ENCODE data around the gene CARM1.
"Not testable (repeated sequence)": the region's sequence is repeated elsewhere in the genome, so short reads cannot be mapped to it uniquely, and the experiment has no call there.

The CARM1 gene

DNA sequence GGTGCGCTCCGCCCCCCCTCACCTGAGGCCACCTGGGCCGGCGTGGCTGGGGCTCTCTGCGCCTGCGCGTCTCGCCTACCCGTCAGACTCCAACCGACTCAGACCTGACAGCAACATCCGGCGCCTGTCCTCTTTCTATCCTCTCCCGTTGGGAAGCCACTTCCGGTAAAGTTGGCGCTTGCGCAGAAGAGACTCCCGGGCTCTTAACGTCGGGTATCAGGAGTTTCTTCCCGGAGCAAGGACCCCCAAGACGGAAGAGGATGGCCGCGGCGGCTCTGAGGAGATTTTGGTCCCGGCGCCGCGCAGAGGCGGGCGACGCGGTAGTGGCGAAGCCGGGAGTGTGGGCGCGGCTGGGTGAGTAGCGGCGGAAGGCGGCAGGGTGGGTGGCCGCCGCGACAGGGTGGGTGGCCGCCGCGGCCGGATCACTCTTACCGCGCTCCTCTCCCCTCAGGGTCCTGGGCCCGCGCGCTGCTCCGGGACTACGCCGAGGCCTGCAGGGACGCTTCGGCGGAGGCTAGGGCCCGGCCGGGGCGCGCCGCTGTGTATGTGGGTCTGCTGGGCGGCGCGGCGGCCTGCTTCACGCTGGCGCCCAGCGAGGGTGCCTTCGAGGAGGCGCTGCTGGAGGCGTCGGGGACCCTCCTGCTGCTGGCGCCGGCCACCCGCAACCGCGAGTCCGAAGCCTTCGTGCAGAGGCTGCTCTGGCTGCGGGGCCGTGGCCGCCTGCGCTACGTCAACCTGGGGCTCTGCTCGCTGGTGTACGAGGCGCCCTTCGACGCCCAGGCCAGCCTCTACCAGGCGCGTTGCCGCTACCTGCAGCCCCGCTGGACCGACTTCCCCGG, 57.4 kb downstream of the CARM1 start, which contains the start of the genes TIMM29 and YIPF2:
TSS of gene TIMM29 (plus strand) at position 249 of the 839 bp plus-strand sequence. CDS start at position 261, 12 bp downstream.
TSS of gene YIPF2 (minus strand) at position 77 of the 839 bp plus-strand sequence. CDS start 229 bp downstream, outside the sequence.
- DNase-seq (ENCODE audit: low read depth, low spot score), result peak; percentile 88

GRCh38 chr19:10929402-10929794, 58.0 kb downstream of the CARM1 start:
- DNase-seq (ENCODE audit: low read depth, low spot score), result no peak

- DNase-seq (ENCODE audit: low read depth, low spot score), result no peak
These were observed 64.2 kb downstream of the CARM1 start for GRCh38 chr19:10935371-10936059.

DNA sequence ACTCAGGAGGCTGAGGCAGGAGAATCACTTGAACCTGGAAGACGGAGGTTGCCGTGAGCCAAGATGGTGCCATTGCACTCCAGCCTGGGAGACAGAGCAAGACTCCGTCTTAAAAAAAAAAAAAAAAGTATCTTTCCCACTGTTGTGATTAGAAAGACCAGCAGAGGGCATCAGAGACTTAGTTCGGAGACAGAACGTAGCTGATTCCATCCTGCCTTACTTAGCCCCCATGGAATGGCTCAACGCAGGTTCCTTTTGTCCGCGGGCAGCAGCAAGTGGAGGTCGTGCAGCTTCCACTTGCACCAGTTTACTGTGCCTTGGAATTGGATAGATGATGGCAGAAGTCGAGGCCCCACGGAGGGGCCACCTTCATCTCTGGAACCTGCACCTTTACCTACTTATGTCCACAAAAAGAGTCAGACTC, 65.3 kb downstream of the CARM1 start:
- DNase-seq (ENCODE audit: low read depth, low spot score), result no peak

DNA sequence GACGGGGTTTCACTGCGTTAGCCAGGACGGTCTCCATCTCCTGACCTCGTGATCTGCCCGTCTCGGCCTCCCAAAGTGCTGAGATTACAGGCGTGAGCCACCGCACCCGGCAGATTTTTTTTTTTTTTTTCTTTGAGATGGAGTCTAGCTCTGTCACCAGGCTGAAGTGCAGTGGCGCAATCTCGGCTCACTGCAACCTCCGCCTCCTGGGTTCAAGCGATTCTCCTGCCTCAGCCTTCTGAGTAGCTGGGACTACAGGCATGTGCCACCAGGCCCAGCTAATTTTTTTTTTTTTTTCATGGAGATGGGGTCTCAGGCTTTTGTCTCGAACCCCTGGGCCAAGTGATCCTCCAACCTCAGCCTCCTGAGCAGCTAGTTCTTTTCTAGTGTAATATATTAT, 70.3 kb downstream of the CARM1 start:
- not testable (repeated sequence) for DNase-seq (ENCODE audit: low read depth, low spot score)

DNA sequence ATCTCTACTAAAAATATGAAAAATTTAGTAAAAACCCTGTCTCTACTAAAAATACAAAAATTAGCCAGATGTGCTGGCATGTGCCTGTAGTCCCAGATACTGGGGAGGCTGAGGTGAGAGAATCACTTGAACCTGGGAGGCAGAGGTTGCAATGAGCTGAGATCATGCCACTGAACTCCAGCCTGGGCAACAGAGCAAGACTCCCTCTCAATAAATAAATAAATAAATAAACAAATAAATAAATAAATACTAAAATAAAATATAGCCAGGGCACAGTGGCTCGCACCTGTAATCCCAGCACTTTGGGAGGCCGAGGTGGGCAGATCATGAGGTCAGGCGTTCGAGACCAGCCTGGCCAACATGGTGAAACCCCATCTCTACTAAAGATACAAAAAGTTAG, 72.1 kb downstream of the CARM1 start:
- not testable (repeated sequence) for DNase-seq (ENCODE audit: low read depth, low spot score)

DNA sequence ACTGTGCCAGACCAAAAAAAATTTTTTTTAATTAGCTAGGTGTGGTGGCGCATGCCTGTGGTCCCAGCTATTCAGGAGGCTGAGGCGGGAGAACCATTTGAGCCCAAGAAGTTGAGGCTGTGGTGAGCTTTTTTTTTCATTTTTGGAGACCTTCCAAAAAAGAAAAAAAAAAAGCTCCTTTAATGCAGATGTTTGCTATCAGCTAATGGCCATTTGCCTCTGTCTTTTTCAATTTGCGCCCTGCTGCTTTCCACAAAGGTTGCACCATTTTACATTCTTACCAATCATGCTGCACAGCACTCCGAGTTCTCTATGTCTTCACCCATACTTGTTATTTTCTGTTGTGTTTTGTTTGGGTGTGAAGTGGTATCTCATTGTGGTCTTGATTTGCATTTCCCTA, 73.9 kb downstream of the CARM1 start:
- no peak for DNase-seq (ENCODE audit: low read depth, low spot score)

DNA sequence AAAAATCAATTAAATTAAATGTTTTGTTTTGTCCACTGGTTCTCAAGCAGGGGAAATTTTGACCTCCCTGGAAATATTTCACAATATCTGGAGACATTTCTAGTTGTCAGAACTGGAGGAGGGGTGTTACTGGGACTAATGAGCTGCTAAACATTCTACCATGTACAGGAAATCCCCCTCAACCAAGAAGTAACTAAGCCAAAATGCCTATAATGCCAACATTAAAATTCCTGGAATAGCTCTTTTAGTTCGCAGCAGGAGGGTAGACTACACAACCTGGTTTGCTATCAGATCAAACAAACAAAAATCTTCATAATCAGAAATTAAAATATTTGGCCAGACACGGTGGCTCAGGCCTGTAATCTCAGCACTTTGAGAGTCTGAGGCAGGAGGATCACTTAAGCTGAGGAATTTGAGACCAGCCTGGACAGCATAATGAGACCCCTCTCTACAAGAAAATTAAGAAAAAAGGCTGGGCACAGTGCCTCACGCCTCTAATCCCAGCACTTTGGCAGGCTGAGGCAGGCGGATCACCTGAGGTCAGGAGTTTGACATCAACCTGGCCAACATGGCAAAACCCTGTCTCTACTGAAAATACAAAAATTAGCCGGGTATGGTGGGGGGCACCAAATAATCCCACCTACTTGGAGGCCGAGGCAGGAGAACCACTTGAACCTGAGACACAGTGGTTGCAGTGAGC, 75.8 kb downstream of the CARM1 start:
- no peak for DNase-seq (ENCODE audit: low read depth, low spot score)

GRCh38 chr19:10952809-10953208, 81.5 kb downstream of the CARM1 start:
- no peak for DNase-seq (ENCODE audit: low read depth, low spot score)

GRCh38 chr19:10959277-10959968, 88.1 kb downstream of the CARM1 start:
- DNase-seq (ENCODE audit: low read depth, low spot score), result not testable (repeated sequence)

DNA sequence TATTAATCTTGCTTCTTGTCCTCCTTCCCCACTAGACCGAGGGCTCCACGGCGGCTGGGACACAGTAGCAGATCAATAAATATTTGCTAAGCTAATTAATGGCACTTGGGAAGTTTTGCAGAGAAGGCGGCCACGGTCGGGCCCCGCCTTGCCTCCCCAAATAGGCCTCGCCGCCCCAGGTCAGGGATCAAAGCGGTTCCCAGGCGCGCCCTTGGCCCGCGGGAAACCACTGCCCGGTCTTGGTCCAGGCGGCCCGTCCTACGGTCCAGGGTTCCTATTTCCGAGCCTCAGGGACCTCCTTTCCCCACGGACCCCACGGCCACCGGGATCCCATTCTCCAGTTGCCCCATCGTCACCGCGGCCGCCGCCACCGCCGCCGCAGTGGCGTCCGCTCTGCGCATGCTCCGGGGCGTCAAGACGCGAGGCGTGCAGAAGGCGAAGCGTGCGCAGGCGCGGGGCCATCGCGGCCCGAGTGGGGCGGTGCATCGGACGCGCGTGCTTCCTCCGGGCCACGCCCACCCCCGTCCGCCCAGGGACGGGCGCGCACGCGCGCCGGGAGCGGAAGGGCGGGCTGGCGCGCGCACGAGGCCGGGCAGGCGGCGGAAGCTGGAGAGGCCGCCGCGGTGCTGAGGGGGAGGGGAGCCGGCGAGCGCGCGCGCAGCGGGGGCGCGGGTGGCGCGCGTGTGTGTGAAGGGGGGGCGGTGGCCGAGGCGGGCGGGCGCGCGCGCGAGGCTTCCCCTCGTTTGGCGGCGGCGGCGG, 89.1 kb downstream of the CARM1 start, which contains the start of gene SMARCA4:
TSS of gene SMARCA4 (plus strand) at position 717 of the 759 bp plus-strand sequence. CDS start 23,122 bp downstream, outside the sequence.
- DNase-seq (ENCODE audit: low read depth, low spot score), result peak; percentile 96

- DNase-seq (ENCODE audit: low read depth, low spot score), result no peak
These were observed 89.9 kb downstream of the CARM1 start for GRCh38 chr19:10961073-10961860.

DNA sequence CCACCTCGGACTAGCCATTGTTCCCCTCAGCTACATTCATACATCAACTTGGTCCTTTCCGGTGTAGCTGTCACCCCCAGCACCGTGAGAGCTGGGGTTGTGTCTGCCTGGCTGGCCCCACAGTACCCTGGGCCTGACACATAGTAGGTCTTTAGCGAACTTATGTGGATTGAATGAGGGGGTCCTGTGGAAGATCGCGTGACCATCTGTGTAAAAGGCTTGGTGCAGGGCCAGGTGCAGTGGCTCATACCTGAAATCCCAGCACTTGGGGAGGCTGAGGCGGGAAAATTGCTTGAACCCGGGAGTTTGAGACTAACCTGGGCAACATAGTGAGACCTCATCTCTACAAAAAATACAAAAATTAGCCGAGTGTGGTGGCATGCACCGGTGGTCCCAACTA, 91.5 kb downstream of the CARM1 start:
- DNase-seq (ENCODE audit: low read depth, low spot score), result no peak

DNA sequence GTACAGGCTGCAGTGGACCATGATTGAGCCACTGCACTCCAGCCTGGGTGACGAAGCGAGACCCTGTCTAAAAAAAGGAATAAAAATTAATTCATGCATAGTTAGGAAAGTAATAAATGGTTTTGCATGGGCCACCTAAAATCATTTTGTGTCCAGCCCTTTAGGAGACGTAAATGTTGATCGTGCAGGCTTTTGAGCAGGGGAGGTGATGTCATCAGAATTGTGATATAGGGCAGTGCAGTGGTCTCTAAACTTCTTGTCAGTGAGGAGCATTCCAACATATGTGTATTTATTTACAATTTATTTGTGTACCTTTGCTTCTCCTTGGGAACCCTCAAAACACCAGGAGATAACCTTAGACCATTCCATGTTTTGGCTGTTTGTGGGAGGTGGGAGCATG, 92.5 kb downstream of the CARM1 start:
- no peak for DNase-seq (ENCODE audit: low read depth, low spot score)

DNA sequence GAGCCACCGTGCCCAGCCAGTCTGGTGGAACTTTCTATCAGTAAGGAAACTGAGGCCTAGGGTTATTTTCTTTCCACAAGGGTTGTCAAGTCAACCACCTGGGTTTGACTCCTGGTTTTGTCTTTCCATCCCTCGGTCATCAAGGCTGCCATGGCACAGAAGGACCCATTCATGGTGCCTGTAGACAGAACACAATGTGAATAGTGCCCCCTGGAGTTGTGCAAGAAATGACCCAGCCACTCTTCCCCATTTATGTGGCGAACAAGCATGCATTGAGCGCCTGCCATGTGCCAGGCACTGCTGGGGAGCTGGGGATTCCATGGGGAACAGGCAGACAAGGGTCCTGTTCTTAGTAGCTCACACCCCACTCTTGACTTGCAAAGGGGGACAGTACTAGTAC, 93.5 kb downstream of the CARM1 start:
- DNase-seq (ENCODE audit: low read depth, low spot score), result no peak

GRCh38 chr19:10965398-10965797, 94.0 kb downstream of the CARM1 start:
- DNase-seq (ENCODE audit: low read depth, low spot score), result no peak

- no peak for DNase-seq (ENCODE audit: low read depth, low spot score)
These were observed 95.5 kb downstream of the CARM1 start for GRCh38 chr19:10966809-10967208.

GRCh38 chr19:10968527-10969135, 97.3 kb downstream of the CARM1 start:
- DNase-seq (ENCODE audit: low read depth, low spot score), result no peak

DNA sequence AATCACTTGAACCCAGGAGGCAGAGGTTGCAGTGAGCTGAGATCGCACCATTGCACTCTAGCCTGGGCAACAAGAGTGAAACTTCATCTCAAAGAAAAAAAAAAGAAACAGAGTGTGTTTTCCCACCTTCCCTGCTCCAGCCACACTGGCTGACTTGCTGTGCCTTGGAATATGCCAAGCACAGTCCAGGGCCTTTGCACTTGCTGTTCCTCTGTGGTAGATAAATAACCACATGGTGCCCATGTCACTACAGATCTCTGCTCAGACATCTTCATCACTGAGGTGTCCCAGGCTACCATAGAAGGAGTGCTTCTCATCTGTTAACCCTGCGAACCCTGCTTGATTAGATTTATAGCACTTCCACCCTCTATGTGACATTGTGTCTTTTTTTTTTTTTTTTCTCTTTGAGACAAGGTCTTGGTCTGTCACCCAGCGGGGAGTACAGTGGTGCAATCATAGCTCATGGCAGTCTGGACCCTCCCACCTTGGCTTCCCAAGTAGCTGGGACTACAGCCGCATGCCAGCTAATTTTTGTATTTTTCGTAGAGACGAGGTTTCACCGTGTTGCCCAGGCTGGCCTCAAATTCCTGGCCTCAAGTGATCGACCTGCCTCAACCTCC, 99.9 kb downstream of the CARM1 start:
- DNase-seq (ENCODE audit: low read depth, low spot score), result no peak

All from activated CD4-positive, CD25-positive, alpha-beta regulatory T cell treated with anti-CD3 and anti-CD28 coated beads, Interleukin-2, amount 50 U/mL, for 16 hours (primary cell).